ENCODE data around the gene EGF.

Gene EGF

GRCh38 chr4:109990261-109991257, 77.9 kb downstream of the EGF start:
- DNase-seq (ENCODE audit: low read depth in 2 of 2, low spot score in 1 of 2) = no peak

GRCh38 chr4:109993116-109993515, 80.4 kb downstream of the EGF start:
- no peak for DNase-seq (ENCODE audit: low read depth in 2 of 2, low spot score in 1 of 2)

GRCh38 chr4:109994415-109994827, 81.7 kb downstream of the EGF start:
- no peak for DNase-seq (ENCODE audit: low read depth in 2 of 2, low spot score in 1 of 2)

- no peak for DNase-seq (ENCODE audit: low read depth in 2 of 2, low spot score in 1 of 2)
These were observed 83.8 kb downstream of the EGF start for GRCh38 chr4:109996526-109996925.

GRCh38 chr4:109998867-109999584, 86.3 kb downstream of the EGF start:
- DNase-seq (ENCODE audit: low read depth in 2 of 2, low spot score in 1 of 2) = no peak

GRCh38 chr4:109999585-109999912, 86.9 kb downstream of the EGF start:
- DNase-seq (ENCODE audit: low read depth in 2 of 2, low spot score in 1 of 2) = no peak

GRCh38 chr4:110002326-110002725, 89.6 kb downstream of the EGF start:
- DNase-seq (ENCODE audit: low read depth in 2 of 2, low spot score in 1 of 2) = no peak

GRCh38 chr4:110003401-110004187, 90.9 kb downstream of the EGF start:
- no peak for DNase-seq (ENCODE audit: low read depth in 2 of 2, low spot score in 1 of 2)

GRCh38 chr4:110004556-110004955, 91.9 kb downstream of the EGF start:
- DNase-seq (ENCODE audit: low read depth in 2 of 2, low spot score in 1 of 2) = no peak

- no peak for DNase-seq (ENCODE audit: low read depth in 2 of 2, low spot score in 1 of 2)
These were observed 92.9 kb downstream of the EGF start for GRCh38 chr4:110005461-110006056.

- no peak for DNase-seq (ENCODE audit: low read depth in 2 of 2, low spot score in 1 of 2)
These were observed 94.5 kb downstream of the EGF start for GRCh38 chr4:110007217-110007616.

GRCh38 chr4:110008540-110008939, 95.9 kb downstream of the EGF start:
- DNase-seq (ENCODE audit: low read depth in 2 of 2, low spot score in 1 of 2) = no peak

- no peak for DNase-seq (ENCODE audit: low read depth in 2 of 2, low spot score in 1 of 2)
These were observed 96.9 kb downstream of the EGF start for GRCh38 chr4:110009550-110009949.

GRCh38 chr4:110010797-110011196, 98.1 kb downstream of the EGF start:
- no peak for DNase-seq (ENCODE audit: low read depth in 2 of 2, low spot score in 1 of 2)

GRCh38 chr4:110012917-110013316, 100.2 kb downstream of the EGF start:
- no peak for DNase-seq (ENCODE audit: low read depth in 2 of 2, low spot score in 1 of 2)

- DNase-seq (ENCODE audit: low read depth in 2 of 2, low spot score in 1 of 2) = no peak
These were observed 101.5 kb downstream of the EGF start for GRCh38 chr4:110014233-110014632.

- DNase-seq (ENCODE audit: low read depth in 2 of 2, low spot score in 1 of 2) = no peak
These were observed 106.5 kb downstream of the EGF start for GRCh38 chr4:110019153-110019552.

GRCh38 chr4:110020139-110020538, 107.5 kb downstream of the EGF start:
- no peak for DNase-seq (ENCODE audit: low read depth in 2 of 2, low spot score in 1 of 2)

GRCh38 chr4:110020646-110021443, 108.2 kb downstream of the EGF start:
- no peak for DNase-seq (ENCODE audit: low read depth in 2 of 2, low spot score in 1 of 2)

GRCh38 chr4:110022457-110022856, 109.8 kb downstream of the EGF start:
- no peak for DNase-seq (ENCODE audit: low read depth in 2 of 2, low spot score in 1 of 2)
